Myocyte (in vitro differentiated cells): Measurements from ENCODE around the gene CHST8. TPM values are rescaled to one million over a fixed set of nuclear protein-coding genes. Genes with fewer than 3 reads are reported as not detected.
"Not testable (repeated sequence)": the region's sequence is repeated elsewhere in the genome, so short reads cannot be mapped to it uniquely, and the experiment has no call there.

Experiments
- DNase-seq: peaks from one replicate; pipeline ENCODE4 v3.0.0-alpha.2; 2012; ENCODE audit warnings: low read depth
- polyA plus RNA-seq: library from polyadenylated mRNA; unstranded; fragments of >200 nt; gene quantifications from one replicate; pipeline ENCODE4 v1.2.1, GENCODE V29; 2012; ENCODE audit warnings: missing spikeins
- total RNA-seq: library from RNA; depleted of rRNA; stranded (reverse); fragments of >200 nt; gene quantifications from 2 replicates; pipeline ENCODE4 v1.2.3, GENCODE V29; 2014

CHST8 gene
- not detected in 2 replicates for total RNA-seq
- not detected for polyA plus RNA-seq

GRCh38 chr19:33621811-33622504 is at the start of gene CHST8:
CHST8 (plus strand) TSS chr19:33621953; CDS start chr19:33689262, 67,309 bp downstream.
- no peak for DNase-seq

GRCh38 chr19:33572929-33573328 is 48.8 kb upstream of the CHST8 start:
- no peak for DNase-seq

GRCh38 chr19:33574824-33575223 is 46.9 kb upstream of the CHST8 start:
- no peak for DNase-seq

GRCh38 chr19:33578697-33579096 is 43.1 kb upstream of the CHST8 start:
- no peak for DNase-seq

- no peak for DNase-seq
Observed at GRCh38 chr19:33580026-33580644, 41.6 kb upstream of the CHST8 start.

- no peak for DNase-seq
Observed at GRCh38 chr19:33580645-33581037, 41.1 kb upstream of the CHST8 start.

GRCh38 chr19:33582914-33583313 is 38.8 kb upstream of the CHST8 start:
- no peak for DNase-seq

- no peak for DNase-seq
Observed at GRCh38 chr19:33587150-33587549, 34.6 kb upstream of the CHST8 start.

GRCh38 chr19:33590224-33590623 is 31.5 kb upstream of the CHST8 start:
- DNase-seq: no peak

- DNase-seq: no peak
Observed at GRCh38 chr19:33595783-33596182, 26.0 kb upstream of the CHST8 start.

- DNase-seq: no peak
Observed at GRCh38 chr19:33601583-33601982, 20.2 kb upstream of the CHST8 start.

- DNase-seq: no peak
Observed at GRCh38 chr19:33602576-33603204, 19.1 kb upstream of the CHST8 start.

- DNase-seq: no peak
Observed at GRCh38 chr19:33603377-33603776, 18.4 kb upstream of the CHST8 start.

- peak; percentile 2 for DNase-seq
Observed at GRCh38 chr19:33604651-33605050, 17.1 kb upstream of the CHST8 start.

GRCh38 chr19:33605803-33606295 is 15.9 kb upstream of the CHST8 start:
- not testable (repeated sequence) for DNase-seq

GRCh38 chr19:33606556-33606955 is 15.2 kb upstream of the CHST8 start:
- DNase-seq: no peak

- no peak for DNase-seq
Observed at GRCh38 chr19:33609353-33609752, 12.4 kb upstream of the CHST8 start.

GRCh38 chr19:33610588-33610987 is 11.2 kb upstream of the CHST8 start:
- DNase-seq: no peak

GRCh38 chr19:33612928-33613619 is 8.7 kb upstream of the CHST8 start:
- DNase-seq: no peak

- DNase-seq: no peak
Observed at GRCh38 chr19:33613620-33614000, 8.1 kb upstream of the CHST8 start.

- no peak for DNase-seq
Observed at GRCh38 chr19:33616346-33616745, 5.4 kb upstream of the CHST8 start.

- no peak for DNase-seq
Observed at GRCh38 chr19:33616857-33617256, 4.9 kb upstream of the CHST8 start.
